Raji (cell line): ENCODE data around the gene C4orf54.

Experiments used
- POLR2A ChIP-seq: IDR thresholded peaks from 2 replicates; pipeline ENCODE4 v1.6.1; 2011; ENCODE audit warnings: low read depth, low read length, control low read depth; ENCODE audit not compliant: insufficient read depth

The C4orf54 gene

GRCh38 chr4:99612281-99612680 is 45.3 kb downstream of the C4orf54 start:
- no peak for TF ChIP-seq POLR2A

DNA sequence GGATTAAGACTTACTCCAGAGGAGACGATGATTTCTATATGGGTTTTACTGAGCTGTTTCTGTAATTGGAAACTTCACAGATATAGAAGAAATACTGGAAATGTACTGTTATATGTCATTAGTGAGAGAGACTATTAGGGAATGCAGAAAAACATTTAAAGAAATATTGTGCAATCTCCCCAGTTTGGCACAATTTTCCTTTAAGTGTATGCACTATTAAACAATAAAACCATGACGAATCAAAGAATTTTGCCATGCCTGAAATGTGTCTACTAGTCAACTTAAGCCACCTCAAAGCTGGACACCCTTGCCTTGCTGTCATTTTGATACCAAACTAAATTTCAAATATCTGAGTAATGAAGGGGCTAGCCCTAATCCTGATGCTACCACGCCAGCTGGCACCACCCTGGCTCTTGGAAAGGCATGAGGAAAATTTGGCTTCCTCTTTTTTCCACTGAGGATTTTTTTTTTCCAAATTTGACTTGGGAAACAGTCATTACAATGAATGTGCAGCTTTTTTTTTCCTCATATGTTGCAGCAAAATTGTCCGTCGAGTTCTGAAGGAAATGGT is 46.9 kb downstream of the C4orf54 start:
- TF ChIP-seq POLR2A: no peak

DNA sequence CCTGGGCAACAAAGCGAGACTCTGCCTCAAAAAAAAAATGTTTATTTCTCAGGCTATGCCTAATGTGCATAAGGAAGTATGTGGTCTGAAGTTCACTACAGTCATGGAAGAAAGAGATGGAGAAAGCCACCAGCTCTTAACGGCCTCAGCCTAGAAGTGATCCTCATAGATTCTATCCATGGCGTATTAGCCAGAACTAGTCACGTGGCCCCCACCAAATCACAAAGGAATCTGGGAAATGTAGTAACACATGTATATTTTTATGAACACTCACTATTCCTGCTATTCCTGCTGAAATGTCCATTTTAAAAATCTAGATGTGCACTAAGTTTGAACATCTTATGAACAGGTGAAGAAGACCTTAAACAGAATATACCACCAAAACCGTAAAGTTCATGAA is 49.2 kb downstream of the C4orf54 start:
- no peak for TF ChIP-seq POLR2A
